WI38 (cell line): ENCODE measurements around the gene RETREG1.

ENCODE experiments used
- H3K4me3 ChIP-seq: 2 replicates; pipeline ENCODE4 v1.5.1; 2011; ENCODE audit warnings: low read depth, mild to moderate bottlenecking, control low read depth, low read length
- TF ChIP-seq, protein P1 (sequence below): IDR thresholded peaks from 2 replicates; pipeline ENCODE4 v1.5.1; 2012; ENCODE audit warnings: low read depth, mild to moderate bottlenecking, control low read depth, low read length

RETREG1 gene

DNA sequence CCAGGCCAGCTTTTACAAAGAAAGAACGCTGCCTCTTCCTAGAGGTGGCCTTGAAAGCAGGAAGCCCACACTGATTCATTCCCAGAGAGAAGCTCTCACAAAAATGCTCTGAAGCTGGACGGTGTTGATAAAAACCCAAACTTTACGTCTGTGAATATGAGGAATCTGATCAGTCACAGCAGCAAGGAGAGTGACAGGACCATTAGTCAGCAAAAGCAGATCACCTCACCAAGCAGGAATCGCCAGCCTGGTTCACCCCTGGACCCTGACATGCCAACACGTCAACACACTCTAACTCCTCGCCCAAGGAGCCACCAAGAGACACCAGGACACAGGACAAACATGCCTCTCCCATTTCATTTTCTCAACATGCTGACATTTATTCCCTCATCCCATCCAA, 80.6 kb downstream of the RETREG1 start:
- no peak overlapping the region for H3K4me3 ChIP-seq
- TF ChIP-seq, protein P1, sequence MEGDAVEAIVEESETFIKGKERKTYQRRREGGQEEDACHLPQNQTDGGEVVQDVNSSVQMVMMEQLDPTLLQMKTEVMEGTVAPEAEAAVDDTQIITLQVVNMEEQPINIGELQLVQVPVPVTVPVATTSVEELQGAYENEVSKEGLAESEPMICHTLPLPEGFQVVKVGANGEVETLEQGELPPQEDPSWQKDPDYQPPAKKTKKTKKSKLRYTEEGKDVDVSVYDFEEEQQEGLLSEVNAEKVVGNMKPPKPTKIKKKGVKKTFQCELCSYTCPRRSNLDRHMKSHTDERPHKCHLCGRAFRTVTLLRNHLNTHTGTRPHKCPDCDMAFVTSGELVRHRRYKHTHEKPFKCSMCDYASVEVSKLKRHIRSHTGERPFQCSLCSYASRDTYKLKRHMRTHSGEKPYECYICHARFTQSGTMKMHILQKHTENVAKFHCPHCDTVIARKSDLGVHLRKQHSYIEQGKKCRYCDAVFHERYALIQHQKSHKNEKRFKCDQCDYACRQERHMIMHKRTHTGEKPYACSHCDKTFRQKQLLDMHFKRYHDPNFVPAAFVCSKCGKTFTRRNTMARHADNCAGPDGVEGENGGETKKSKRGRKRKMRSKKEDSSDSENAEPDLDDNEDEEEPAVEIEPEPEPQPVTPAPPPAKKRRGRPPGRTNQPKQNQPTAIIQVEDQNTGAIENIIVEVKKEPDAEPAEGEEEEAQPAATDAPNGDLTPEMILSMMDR: no peak

DNA sequence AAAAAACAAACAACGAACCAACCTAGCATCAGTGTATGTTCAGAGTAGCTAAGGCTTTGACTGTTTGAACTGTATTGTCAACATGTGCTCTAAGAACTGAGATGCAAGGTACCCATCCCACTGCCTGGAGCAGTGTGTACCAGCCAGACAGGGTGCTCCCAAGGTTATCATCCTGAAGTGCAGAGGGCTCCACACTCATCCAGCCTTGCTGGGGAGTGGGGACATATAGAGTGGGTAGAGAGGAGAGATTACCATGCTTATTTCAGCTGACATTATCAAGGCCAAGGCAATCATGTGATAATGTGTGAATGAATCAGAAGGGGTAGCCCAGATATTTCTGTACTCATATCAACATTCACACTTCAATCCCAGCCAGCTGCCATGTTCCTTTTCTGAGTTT, 82.5 kb downstream of the RETREG1 start:
- H3K4me3 ChIP-seq: no peak overlapping the region
- TF ChIP-seq, protein P1: no peak

DNA sequence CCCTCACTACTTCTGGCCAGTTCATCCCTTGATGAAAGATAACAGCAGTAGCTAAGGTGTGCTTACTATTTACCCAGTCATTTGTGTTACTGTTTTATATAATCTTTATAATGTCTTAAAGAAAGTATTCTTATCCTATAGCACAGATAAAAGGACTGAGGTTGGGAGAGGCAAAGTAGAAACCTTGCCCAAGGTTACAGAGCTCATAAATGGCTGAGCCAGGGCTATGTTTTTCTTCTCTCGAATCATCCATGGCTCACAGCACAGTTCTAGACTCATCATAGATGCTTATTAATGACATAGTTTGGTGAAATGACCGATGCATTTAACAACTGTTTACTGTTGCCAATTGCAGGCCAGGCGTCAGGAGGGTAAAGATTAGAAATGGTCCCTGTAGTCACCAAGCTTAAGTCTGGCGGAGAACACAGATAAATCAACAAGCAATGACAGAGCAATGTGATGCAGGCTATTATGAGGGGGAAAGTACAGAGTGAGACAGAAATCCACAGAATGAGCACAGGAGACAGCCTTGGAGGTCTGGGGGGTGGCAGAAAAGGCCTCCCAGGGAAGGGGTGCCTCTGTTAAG, 85.6 kb downstream of the RETREG1 start:
- TF ChIP-seq, protein P1: no peak
- no peak overlapping the region for H3K4me3 ChIP-seq

DNA sequence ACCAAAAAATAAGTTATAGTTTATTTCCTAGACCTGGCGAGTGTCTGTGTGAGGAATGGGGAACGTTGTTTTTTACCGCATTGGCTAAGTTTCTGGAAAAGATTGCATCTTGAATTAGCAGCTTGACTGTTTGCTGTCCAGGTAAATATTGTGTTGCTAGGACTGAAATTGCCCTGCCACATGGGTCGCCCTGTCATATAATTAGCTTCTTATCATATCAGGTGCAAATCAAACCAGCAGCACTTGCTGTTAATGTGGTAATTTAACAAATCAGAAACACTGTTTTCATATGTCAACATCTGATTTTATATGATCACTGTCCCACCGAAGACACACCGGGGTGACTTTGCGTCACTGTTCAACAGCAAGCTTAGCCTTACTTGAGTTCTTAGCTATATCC, 87.5 kb downstream of the RETREG1 start:
- TF ChIP-seq, protein P1: no peak
- no peak overlapping the region for H3K4me3 ChIP-seq

DNA sequence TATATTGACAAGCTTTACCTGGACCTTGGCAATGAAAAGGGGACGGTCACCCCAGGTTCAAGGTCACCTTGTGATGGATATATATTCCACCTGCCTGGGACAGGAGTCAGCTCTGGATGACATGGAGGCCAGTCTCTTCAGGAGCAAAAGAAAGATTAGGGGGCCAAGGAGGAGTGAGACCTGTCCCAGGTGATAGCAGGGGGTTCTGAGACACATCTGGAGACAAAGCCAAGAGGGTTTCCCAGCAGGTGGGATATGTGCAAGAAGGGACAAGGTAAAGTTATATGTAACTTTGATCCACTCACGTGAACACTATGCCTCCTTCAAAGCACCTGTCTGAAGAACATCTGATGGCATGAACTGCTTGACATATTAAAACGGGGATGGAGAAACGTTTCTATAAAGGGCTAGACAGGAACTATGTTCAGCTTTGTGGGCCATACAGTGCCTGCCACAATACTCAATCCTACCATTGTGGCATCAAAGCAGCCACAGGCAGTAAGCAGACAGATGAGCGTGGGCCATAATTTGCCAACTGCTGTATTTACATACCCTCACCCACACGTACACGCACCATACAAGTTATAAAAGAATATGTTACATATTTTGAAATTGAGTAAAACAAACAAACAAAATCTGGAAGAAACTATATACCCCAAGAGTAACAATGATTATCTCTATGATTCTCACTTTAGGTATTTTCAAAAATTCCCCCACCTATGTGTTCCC, 88.3 kb downstream of the RETREG1 start:
- TF ChIP-seq, protein P1: no peak
- no peak overlapping the region for H3K4me3 ChIP-seq

DNA sequence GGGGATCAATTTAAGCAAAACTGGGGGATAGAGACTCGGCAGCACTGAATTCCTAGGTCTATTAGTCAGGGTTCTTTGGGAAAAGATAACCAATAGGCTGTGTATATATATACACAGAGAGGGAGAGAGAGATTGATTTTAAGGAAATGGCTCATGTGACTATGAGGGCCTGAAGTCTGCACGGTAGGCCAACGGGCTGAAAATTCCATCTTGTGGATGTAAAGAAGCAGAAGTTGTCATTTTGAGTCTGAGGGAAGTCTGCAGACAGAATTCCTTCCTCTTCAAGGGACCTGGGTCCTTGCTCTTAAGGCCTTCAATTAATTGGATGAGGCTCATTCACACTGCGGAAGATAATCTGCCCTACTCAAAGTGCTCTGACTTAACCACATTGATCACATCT, 91.1 kb downstream of the RETREG1 start:
- TF ChIP-seq, protein P1: no peak
- H3K4me3 ChIP-seq: no peak overlapping the region

DNA sequence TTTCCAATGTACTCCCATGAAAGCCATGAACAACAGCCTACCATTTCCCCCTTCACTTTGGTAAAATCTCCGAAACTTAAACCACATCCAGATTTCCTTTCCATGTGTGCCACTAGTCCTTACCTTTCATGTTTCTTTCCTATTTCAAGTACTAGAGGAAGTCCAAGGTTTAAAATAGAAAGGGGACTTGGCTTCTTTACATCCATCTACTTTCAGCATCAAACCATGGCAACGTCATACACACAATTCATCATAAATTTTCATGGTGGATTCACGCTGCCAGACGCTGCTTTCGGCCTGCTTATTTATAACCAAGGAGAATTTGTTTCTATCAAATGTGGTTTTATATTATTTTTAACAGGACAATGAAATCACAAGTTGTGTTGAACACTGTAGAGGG, 92.5 kb downstream of the RETREG1 start:
- TF ChIP-seq, protein P1: no peak
- no peak overlapping the region for H3K4me3 ChIP-seq
